ENCODE measurements around the gene SLC35E1.

Gene SLC35E1

DNA sequence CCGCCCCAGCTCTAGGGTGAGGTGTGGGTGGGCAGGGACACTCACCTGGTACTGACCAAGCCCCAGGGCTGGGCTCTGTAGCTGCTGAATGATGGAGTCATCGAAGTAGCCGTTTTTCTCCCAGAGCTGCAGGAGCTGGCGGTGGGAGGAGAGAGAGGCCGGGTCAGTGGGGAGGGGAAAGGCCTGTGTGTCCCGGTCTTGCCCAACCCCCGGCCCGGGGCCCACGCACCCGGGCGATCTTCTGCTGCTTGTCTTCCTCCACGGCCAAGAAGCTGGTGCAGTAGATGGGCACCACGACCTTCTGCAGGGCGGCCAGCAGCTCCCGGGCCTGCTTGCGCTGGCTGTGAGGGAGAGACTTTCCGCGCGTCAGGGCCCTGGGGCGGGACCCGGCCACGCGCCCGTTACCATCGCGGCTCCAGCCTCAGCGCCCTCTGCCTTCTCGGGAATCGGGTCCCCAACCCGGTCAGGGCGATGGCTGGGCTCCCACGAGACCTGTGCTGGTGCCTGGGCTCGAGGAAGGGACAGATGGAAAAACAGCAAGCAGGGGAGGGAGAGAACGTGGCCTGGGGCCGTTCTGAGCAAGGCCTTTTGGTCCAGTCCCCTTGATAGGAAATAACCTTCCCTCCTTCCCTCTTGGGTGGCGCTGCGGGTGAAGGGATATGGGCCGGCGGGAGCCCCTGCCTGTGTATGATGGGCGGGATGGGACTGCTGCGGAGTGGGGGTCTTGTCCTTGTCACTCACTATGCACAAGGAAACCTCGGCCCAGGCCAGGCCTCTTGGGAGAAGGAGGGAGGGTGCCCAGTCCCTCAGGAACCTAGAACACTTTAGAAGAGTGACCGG is 41.5 kb downstream of the SLC35E1 start:
- Histone ChIP-seq H3K27me3 (replicated peaks; ENCODE audit: insufficient read depth, low read length) (no peaks in the 10 kb centered on the region), H2AFZ (ENCODE audit: low read length) (no peak overlapping the region), H3F3A (ENCODE audit: insufficient read depth, low read length) (no peaks in the 10 kb centered on the region), H3K9me2 (replicated peaks; ENCODE audit: insufficient read depth, low read length) (no peaks in the 10 kb centered on the region), H3K79me2 (ENCODE audit: low read length) (peaks cover 62% of the 10 kb centered on the region), H3K4me1 (ENCODE audit: low read length) (no peaks in the 10 kb centered on the region), H3K27ac (ENCODE audit: low read length) (no peak overlapping the region), H3K36me3 (replicated peaks; ENCODE audit: insufficient read depth, low read length) (peaks cover 4% of the 10 kb centered on the region), H4K20me1 (ENCODE audit: insufficient read depth, low read length) (no peaks in the 10 kb centered on the region), H3K9ac (ENCODE audit: low read length) (no peak overlapping the region), H3K4me2 (ENCODE audit: low read depth, low read length) (no peak overlapping the region), H3K4me3 (ENCODE audit: low read length) (no peak overlapping the region), H3K9me3 (replicated peaks; ENCODE audit: insufficient read depth, low read length) (no peaks in the 10 kb centered on the region)
- no peak for DNase-seq
- TF ChIP-seq EZH2 (optimal IDR thresholded peaks at IDR 0.05; ENCODE audit: low read depth, low read length) (no peak), EZH2phosphoT487 (IDR thresholded peaks at IDR 0.05; ENCODE audit: low read length) (no peak)
- TF ChIP-seq, protein P1, sequence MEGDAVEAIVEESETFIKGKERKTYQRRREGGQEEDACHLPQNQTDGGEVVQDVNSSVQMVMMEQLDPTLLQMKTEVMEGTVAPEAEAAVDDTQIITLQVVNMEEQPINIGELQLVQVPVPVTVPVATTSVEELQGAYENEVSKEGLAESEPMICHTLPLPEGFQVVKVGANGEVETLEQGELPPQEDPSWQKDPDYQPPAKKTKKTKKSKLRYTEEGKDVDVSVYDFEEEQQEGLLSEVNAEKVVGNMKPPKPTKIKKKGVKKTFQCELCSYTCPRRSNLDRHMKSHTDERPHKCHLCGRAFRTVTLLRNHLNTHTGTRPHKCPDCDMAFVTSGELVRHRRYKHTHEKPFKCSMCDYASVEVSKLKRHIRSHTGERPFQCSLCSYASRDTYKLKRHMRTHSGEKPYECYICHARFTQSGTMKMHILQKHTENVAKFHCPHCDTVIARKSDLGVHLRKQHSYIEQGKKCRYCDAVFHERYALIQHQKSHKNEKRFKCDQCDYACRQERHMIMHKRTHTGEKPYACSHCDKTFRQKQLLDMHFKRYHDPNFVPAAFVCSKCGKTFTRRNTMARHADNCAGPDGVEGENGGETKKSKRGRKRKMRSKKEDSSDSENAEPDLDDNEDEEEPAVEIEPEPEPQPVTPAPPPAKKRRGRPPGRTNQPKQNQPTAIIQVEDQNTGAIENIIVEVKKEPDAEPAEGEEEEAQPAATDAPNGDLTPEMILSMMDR (IDR thresholded peaks at IDR 0.05; ENCODE audit: low read length), result no peak

DNA sequence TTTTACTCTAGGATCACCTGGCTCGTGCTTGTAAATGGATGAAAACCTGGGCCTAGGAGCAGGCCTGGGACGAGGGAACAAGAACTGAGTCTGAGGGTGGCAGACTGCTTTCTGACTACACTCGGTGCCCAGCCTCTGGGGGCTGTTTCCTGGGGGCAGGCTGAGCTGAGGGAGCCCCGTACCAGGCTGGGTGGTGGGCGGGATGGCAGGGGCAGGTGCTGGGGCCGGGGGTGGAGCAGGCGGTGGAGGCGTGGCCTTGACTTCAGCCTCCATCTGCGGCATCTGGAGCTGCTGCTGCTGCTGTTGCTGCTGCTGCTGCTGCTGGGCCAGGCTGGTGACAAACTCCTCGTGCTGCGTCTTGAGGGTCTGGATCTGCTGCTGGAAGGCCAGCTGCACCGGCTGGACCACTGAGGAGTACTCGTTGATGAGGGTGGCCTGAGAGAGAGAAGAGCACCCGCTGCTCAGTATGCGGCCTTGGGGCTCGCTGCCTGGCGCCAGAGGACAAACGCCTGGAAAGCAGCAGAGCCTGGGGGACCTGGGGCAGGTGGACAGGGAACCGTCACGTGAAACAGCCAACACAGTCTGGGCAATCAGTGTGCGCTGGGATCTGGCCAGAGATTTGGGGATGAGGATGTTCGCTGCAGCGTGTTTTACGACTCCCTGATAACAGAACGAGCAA is 42.6 kb downstream of the SLC35E1 start:
- no peaks in the 10 kb centered on the region for H3K9me3 ChIP-seq (replicated peaks; ENCODE audit: insufficient read depth, low read length)
- no peaks in the 10 kb centered on the region for H3K27me3 ChIP-seq (replicated peaks; ENCODE audit: insufficient read depth, low read length)
- no peak for DNase-seq
- no peaks in the 10 kb centered on the region for H3F3A ChIP-seq (ENCODE audit: insufficient read depth, low read length)
- H3K36me3 ChIP-seq (replicated peaks; ENCODE audit: insufficient read depth, low read length), result peaks cover 4% of the 10 kb centered on the region
- H3K9me2 ChIP-seq (replicated peaks; ENCODE audit: insufficient read depth, low read length), result no peaks in the 10 kb centered on the region
- no peak overlapping the region for H3K4me3 ChIP-seq (ENCODE audit: low read length)
- no peaks in the 10 kb centered on the region for H3K4me1 ChIP-seq (ENCODE audit: low read length)
- H4K20me1 ChIP-seq (ENCODE audit: insufficient read depth, low read length), result no peaks in the 10 kb centered on the region
- H3K79me2 ChIP-seq (ENCODE audit: low read length), result peaks cover 51% of the 10 kb centered on the region
- H3K9ac ChIP-seq (ENCODE audit: low read length), result no peak overlapping the region
- TF ChIP-seq, protein P1 (IDR thresholded peaks at IDR 0.05; ENCODE audit: low read length), result no peak
- TF ChIP-seq EZH2phosphoT487 (IDR thresholded peaks at IDR 0.05; ENCODE audit: low read length), result no peak
- TF ChIP-seq EZH2 (optimal IDR thresholded peaks at IDR 0.05; ENCODE audit: low read depth, low read length), result no peak
- no peak overlapping the region for H3K27ac ChIP-seq (ENCODE audit: low read length)
- H3K4me2 ChIP-seq (ENCODE audit: low read depth, low read length), result no peak overlapping the region
- H2AFZ ChIP-seq (ENCODE audit: low read length), result no peak overlapping the region

DNA sequence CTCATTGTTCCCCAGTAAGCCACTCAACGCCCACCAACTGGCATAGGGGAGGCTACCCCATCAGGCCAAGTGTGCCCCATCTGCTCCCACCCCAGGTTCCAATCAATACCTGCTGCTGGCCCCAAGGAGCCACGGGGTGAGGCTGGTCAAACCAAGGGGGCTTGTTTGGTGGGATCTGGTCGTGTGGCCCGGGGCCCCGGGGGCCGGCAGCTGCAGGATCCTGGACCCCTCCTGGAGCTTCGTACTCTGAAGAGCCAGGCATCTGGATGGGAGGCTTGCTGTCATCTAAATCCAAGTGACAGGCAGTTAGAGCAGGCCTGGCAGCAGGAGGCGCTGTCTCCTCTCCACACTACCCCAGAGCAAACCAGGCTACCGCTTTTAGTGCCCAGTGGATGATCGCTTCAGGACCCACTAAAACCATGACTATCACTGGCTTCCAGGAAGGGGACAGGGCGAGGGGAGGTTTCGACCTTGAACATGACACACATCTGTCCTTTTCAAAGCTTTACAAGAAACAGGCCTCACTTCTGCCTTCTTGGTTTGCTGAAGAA is 44.2 kb downstream of the SLC35E1 start:
- no peaks in the 10 kb centered on the region for H4K20me1 ChIP-seq (ENCODE audit: insufficient read depth, low read length)
- DNase-seq, result no peak
- H3F3A ChIP-seq (ENCODE audit: insufficient read depth, low read length), result no peaks in the 10 kb centered on the region

More for the DNA sequence above, 44.2 kb downstream of the SLC35E1 start:
- H3K4me2 ChIP-seq (ENCODE audit: low read depth, low read length), result no peak overlapping the region
- no peaks in the 10 kb centered on the region for H3K9me3 ChIP-seq (replicated peaks; ENCODE audit: insufficient read depth, low read length)
- H3K27me3 ChIP-seq (replicated peaks; ENCODE audit: insufficient read depth, low read length), result no peaks in the 10 kb centered on the region
- no peak overlapping the region for H3K27ac ChIP-seq (ENCODE audit: low read length)
- H3K79me2 ChIP-seq (ENCODE audit: low read length), result peaks cover 47% of the 10 kb centered on the region
- H3K9ac ChIP-seq (ENCODE audit: low read length), result no peak overlapping the region
- no peaks in the 10 kb centered on the region for H3K4me1 ChIP-seq (ENCODE audit: low read length)
- H2AFZ ChIP-seq (ENCODE audit: low read length), result no peak overlapping the region
- H3K4me3 ChIP-seq (ENCODE audit: low read length), result no peak overlapping the region
- H3K9me2 ChIP-seq (replicated peaks; ENCODE audit: insufficient read depth, low read length), result no peaks in the 10 kb centered on the region
- H3K36me3 ChIP-seq (replicated peaks; ENCODE audit: insufficient read depth, low read length), result no peaks in the 10 kb centered on the region; the same call in 1 of the 2 replicates
- TF ChIP-seq EZH2 (optimal IDR thresholded peaks at IDR 0.05; ENCODE audit: low read depth, low read length) (no peak), EZH2phosphoT487 (IDR thresholded peaks at IDR 0.05; ENCODE audit: low read length) (no peak)
- TF ChIP-seq, protein P1 (IDR thresholded peaks at IDR 0.05; ENCODE audit: low read length), result peak; percentile 43

All from MM.1S (cell line).